ENCODE measurements around the gene ATP1A2. TPM values are rescaled to one million over a fixed set of nuclear protein-coding genes. Genes with fewer than 3 reads are reported as not detected.

Gene ATP1A2
- total RNA-seq, 1 donor, result 0.27 TPM

DNA sequence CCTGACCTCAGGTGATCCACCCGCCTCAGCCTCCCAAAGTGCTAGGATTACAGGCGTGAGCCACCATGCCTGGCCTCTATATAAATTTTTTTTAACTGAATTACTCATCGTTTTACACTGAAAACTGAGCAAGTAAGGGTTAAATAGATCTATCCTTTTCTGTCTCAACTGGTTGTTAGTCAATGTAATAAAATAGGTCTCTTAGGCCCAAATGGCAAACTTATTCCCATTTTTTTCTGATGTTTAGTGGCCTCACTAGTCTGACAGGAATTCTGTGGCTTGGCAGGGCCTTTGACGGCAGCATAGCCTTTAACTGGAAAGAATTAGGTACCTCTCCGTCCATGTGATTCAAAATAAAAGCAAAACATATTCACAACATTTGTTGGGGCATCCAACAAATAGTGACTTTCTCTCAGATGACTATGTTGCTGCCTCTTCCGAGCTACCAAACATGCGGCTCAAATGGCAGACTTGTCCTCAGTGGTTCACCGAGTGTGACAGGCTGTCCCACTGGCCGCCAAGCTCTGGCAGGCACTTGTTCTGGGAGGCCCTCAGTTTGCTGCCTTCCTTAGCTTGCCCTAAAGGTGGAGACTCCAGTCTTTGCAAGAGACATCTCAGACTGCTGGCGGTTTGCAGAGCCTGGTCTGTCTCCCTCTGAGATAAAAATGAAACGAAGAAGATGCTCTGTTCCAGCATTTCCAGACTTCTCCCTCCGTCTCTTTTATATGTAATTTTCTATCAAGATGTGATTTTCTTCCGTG is 53.2 kb downstream of the ATP1A2 start:
- TF ChIP-seq, protein P1, sequence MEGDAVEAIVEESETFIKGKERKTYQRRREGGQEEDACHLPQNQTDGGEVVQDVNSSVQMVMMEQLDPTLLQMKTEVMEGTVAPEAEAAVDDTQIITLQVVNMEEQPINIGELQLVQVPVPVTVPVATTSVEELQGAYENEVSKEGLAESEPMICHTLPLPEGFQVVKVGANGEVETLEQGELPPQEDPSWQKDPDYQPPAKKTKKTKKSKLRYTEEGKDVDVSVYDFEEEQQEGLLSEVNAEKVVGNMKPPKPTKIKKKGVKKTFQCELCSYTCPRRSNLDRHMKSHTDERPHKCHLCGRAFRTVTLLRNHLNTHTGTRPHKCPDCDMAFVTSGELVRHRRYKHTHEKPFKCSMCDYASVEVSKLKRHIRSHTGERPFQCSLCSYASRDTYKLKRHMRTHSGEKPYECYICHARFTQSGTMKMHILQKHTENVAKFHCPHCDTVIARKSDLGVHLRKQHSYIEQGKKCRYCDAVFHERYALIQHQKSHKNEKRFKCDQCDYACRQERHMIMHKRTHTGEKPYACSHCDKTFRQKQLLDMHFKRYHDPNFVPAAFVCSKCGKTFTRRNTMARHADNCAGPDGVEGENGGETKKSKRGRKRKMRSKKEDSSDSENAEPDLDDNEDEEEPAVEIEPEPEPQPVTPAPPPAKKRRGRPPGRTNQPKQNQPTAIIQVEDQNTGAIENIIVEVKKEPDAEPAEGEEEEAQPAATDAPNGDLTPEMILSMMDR (IDR thresholded peaks at IDR 0.05; ENCODE audit: insufficient read depth, low read length), result no peak
- H3K4me3 ChIP-seq (ENCODE audit: low read depth, low read length), result no peak overlapping the region
- DNase-seq (ENCODE audit: low read depth), result no peak

DNA sequence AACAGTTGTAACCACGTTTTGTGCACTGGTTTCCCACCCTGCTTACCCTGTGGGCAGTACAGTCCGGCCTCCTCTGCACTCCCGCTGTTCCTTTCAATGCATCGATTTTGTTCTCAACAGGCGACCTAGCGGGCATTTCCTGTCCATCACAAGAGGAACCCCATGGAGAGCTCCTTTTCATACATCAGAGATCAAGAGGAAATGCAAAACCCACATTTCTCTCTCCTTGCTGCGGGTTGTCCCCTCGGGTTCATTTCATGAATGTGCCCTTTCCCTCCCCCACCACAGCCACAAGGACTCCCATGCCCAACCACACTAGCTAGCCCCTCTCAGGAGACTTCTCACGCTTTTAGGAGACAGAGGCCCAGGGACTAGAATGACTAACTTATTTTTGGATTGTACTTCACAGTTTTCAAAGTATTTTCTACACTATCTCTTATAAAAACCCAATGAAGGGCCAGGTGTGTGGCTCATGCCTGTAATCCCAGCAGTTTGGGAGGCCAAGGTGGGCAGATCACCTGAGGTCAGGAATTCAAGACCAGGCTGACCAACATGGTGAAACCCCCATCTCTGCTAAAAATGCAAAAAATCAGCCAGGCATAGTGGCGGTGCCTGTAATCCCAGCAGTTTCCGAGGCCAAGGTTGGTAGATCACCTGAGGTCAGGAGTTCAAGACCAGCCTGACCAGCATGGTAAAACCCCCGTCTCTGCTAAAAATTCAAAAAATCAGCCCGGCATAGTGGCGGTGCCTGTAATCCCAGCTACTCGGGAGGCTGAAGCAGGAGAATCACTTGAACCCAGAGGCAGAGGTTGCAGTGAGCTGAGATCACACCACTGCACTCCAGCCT is 54.2 kb downstream of the ATP1A2 start:
- TF ChIP-seq, protein P1 (IDR thresholded peaks at IDR 0.05; ENCODE audit: insufficient read depth, low read length), result no peak
- DNase-seq (ENCODE audit: low read depth), result no peak
- H3K4me3 ChIP-seq (ENCODE audit: low read depth, low read length), result no peak overlapping the region

DNA sequence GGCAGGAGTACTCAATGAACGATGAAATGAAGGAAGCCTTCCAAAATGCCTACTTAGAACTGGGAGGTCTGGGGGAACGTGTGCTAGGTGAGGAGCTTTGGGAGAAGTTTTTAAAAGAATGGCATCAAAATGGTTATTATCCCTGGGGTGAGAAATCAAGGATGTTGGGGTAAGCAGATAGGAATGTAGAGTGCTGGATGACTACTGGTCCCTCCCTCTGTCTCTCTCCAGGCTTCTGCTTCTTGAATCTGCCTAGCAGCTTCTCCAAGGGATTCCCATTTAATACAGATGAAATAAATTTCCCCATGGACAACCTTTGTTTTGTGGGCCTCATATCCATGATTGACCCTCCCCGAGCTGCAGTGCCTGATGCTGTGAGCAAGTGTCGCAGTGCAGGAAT is 55.8 kb downstream of the ATP1A2 start:
- peak; percentile 27 for DNase-seq (ENCODE audit: low read depth)
- TF ChIP-seq, protein P1 (IDR thresholded peaks at IDR 0.05; ENCODE audit: insufficient read depth, low read length), result no peak
- no peak overlapping the region for H3K4me3 ChIP-seq (ENCODE audit: low read depth, low read length)

DNA sequence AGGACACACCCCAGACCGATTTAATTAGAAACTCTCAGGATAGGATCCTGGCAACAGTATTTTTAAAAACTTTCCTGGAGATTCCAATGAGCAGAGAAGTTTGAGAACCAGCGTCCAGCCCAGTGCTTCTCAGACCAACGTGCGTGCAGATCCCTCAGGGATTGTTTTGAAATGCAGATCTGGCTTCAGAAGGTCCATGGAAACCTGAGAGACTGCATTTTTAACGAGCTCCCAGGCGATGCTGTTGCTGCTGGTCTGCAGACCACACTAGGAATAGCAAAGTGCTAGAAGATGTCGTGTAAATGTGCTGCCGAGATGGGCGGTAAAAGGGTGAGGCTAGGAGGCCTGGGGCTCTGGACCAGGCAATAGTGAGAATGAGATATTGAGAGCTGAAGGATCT is 56.4 kb downstream of the ATP1A2 start:
- DNase-seq (ENCODE audit: low read depth), result peak; percentile 15
- no peak overlapping the region for H3K4me3 ChIP-seq (ENCODE audit: low read depth, low read length)
- TF ChIP-seq, protein P1 (IDR thresholded peaks at IDR 0.05; ENCODE audit: insufficient read depth, low read length), result no peak

DNA sequence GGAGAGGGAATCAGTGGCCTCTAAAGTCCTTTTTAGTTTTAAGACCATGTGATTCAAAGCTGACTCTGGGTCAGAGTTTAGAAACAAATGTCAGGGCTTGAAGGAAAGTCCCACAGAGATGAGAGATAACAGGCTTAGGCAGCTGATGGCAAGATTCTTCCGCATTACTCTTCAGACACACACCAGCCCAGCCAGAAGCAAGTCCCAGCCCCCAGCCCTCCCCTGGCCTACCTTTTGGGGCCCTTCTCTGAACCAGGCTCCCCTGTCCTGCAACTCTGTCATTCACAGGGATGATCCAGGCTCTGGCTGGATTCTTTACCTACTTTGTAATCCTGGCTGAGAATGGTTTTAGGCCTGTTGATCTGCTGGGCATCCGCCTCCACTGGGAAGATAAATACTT is 61.7 kb downstream of the ATP1A2 start:
- TF ChIP-seq, protein P1 (IDR thresholded peaks at IDR 0.05; ENCODE audit: insufficient read depth, low read length), result no peak
- no peak overlapping the region for H3K4me3 ChIP-seq (ENCODE audit: low read depth, low read length)
- DNase-seq (ENCODE audit: low read depth), result no peak

DNA sequence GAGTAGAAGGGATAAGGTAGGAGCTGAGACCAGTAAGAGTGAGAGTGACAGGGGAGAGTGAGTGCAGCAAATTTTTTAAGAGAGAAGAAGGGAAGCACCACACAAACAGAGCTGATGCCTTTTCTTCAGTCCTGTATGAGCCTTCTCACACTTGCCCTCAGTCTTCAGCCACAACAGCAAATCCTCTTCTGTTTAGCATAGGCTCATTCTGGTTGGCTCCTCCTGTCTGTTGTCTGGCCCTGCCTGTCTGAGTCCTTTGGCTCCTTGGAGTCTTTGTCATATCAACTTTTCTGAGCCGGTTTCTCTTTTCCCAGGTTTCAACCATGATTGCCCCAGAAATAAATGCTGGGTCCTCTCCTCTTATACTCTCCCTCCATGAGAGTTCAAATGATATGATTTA is 62.1 kb downstream of the ATP1A2 start:
- TF ChIP-seq, protein P1 (IDR thresholded peaks at IDR 0.05; ENCODE audit: insufficient read depth, low read length), result no peak
- H3K4me3 ChIP-seq (ENCODE audit: low read depth, low read length), result no peak overlapping the region
- DNase-seq (ENCODE audit: low read depth), result no peak

Measured in fibroblast of the aortic adventitia (primary cell).